Small intestine (tissue), 7 donors: ENCODE measurements around the gene DEPDC1. TPM values are rescaled to one million over a fixed set of nuclear protein-coding genes. Genes with fewer than 3 reads are reported as not detected.
"Not testable (repeated sequence)": the region's sequence is repeated elsewhere in the genome, so short reads cannot be mapped to it uniquely, and the experiment has no call there.

Experiments
- DNase-seq, 2 donors: peaks; one replicate each; pipeline versions ENCODE4 v3.0.0 to v3.0.0-alpha.2; 2013
- FAIRE-seq: peaks from 2 replicates; lab custom pipeline; 2012; peaks lifted over from hg19 to GRCh38; lab: Jason Lieb, UNC
- H3K27ac ChIP-seq, 3 donors: one replicate each; pipeline ENCODE4 v1.5.1; 2013; ENCODE audit warnings: low read length in 2 of 3, mild to moderate bottlenecking in 2 of 3, control low read depth in 1 of 3, inconsistent platforms in 1 of 3, low read depth in 1 of 3, moderate library complexity in 1 of 3
- H3K27me3 ChIP-seq, 3 donors: one replicate each; pipeline ENCODE4 v1.6.1; 2013; ENCODE audit warnings: low read length in 3 of 3, inconsistent platforms in 1 of 3; ENCODE audit not compliant: control insufficient read depth in 3 of 3, insufficient read depth in 3 of 3
- H3K36me3 ChIP-seq, 3 donors: one replicate each; pipeline ENCODE4 v1.6.1; 2013; ENCODE audit warnings: low read length in 3 of 3, inconsistent platforms in 1 of 3, low read depth in 1 of 3, mild to moderate bottlenecking in 1 of 3, moderate library complexity in 1 of 3; ENCODE audit not compliant: control insufficient read depth in 3 of 3, insufficient read depth in 2 of 3
- H3K4me1 ChIP-seq, 3 donors: one replicate each; pipeline ENCODE4 v1.6.1; 2013; ENCODE audit warnings: low read length in 2 of 3, inconsistent platforms in 1 of 3, low read depth in 1 of 3, mild to moderate bottlenecking in 1 of 3, moderate library complexity in 1 of 3; ENCODE audit not compliant: control insufficient read depth in 3 of 3, insufficient read depth in 2 of 3
- H3K4me3 ChIP-seq, 3 donors: one replicate each; pipeline ENCODE4 v1.5.1; 2013; ENCODE audit warnings: low read length in 3 of 3, control low read depth in 1 of 3, inconsistent platforms in 1 of 3, low read depth in 1 of 3, mild to moderate bottlenecking in 1 of 3, moderate library complexity in 1 of 3
- H3K9me3 ChIP-seq, 2 donors: one replicate each; pipeline ENCODE4 v1.6.1; 2013; ENCODE audit warnings: low read depth in 1 of 2, low read length in 1 of 2; ENCODE audit not compliant: control insufficient read depth in 2 of 2, insufficient read depth in 1 of 2
- WGBS, 3 donors: extraction: QIAGEN DNeasy Blood & Tissue Kit; methylation state at CpG; one replicate each; pipeline ENCODE4 v1.1.7; 2013; 5-methylcytosine and 5-hydroxymethylcytosine counted together
- polyA plus RNA-seq, 4 donors: library from polyadenylated mRNA; stranded (reverse) in 3 of 4; unstranded in 1 of 4; fragments of 200-250 nt in 3 of 4; fragments of 120-200 nt in 1 of 4; gene quantifications; one replicate each; pipeline versions ENCODE4 v1.2.1 to v1.2.3, GENCODE V29; 2013
- donor health status: healthy with polysubstance abuse.
- donor health status: control.
- donor health status: control.
- donor health status: Bipolar disorder and iron deficiency.
- donor health status: healthy.

Gene DEPDC1
- polyA plus RNA-seq, 4 donors = 0.27 to 7.4 (median 3.8) TPM

DNA sequence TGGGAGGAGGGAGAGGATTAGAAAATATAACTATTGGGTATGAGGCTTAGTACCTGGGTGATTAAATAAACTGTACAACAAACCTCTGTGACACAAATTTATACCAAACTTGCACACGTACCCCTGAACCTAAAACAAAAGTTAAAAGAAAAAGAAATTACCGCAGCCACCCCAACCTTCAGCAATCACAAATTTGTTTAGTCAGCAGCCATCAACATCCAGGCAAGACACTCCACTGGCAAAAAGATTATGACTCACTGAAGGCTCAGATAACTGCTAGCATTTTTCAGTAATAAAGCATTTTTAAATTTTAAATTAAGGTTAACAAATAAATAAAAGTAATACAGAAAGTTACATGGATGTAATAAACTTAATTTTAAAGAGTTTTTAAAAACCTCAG lies 14.4 kb upstream of the DEPDC1 start:
- Histone ChIP-seq H3K27me3 (peaks cover 0 to 2% (median 0%) of the 10 kb centered on the region in 3 donors), H3K36me3 (no peaks in the 10 kb centered on the region), H3K4me3 (no peak overlapping the region), H3K4me1 (no peaks in the 10 kb centered on the region), H3K27ac (no peak overlapping the region), H3K9me3 (peaks cover 0 to 4% of the 10 kb centered on the region in 2 donors)
- no peak for FAIRE-seq
- no peak for DNase-seq
- 88 to 95% (median 91%) methylated on average over 2 of the region's 2 CpGs for WGBS, 3 donors

DNA sequence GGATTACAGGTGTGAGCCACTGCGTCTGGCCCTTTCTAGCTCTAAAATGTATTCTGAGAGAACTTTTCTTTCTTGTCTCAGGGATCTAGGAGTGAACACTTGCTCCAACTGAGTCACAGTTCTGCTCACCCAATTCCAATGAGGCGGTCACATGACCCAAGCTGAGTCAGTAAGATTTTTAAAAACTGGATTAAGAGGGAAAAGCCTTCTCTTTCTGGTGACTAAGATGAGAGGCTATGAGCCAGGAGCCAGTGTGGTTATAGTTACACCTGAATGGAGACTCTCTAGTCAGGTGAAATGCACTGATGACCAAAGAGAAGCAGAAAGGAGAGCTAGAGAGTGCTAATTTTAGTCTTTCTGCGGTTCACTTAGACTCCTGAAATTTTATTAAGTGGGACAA lies 9.5 kb upstream of the DEPDC1 start:
- H3K27ac ChIP-seq = no peak overlapping the region
- H3K4me3 ChIP-seq = no peak overlapping the region
- H3K36me3 ChIP-seq = no peaks in the 10 kb centered on the region
- no peaks in the 10 kb centered on the region for H3K4me1 ChIP-seq
- H3K9me3 ChIP-seq = peaks cover 0 to 4% of the 10 kb centered on the region in 2 donors
- peaks cover 0 to 2% (median 0%) of the 10 kb centered on the region in 3 donors for H3K27me3 ChIP-seq
- 87 to 94% (median 90%) methylated on average over 3 of the region's 3 CpGs for WGBS, 3 donors
- FAIRE-seq = no peak
- DNase-seq = no peak

DNA sequence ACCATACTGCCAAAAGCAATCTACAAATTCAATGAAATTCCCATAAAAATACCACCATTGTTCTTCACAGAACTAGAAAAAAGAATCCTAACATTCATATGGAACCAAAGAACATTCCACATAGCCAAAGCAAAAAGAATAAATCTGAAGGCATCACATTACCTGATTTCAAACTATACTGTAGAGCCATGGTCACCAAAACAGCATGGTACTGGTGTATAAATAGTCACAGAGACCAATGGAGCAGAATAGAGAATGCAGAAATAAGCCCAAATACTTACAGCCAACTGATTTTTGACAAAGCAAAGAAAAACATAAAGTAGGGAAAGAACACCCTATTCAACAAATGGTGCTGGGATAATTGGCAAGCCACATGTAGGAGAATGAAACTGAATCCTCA lies 6.2 kb upstream of the DEPDC1 start:
- Histone ChIP-seq H3K4me3 (no peak overlapping the region), H3K36me3 (no peaks in the 10 kb centered on the region), H3K27ac (no peak overlapping the region), H3K9me3 (no peaks in the 10 kb centered on the region), H3K4me1 (no peaks in the 10 kb centered on the region), H3K27me3 (peaks cover 0 to 2% (median 0%) of the 10 kb centered on the region in 3 donors)
- FAIRE-seq (no peak), DNase-seq (no peak)

DNA sequence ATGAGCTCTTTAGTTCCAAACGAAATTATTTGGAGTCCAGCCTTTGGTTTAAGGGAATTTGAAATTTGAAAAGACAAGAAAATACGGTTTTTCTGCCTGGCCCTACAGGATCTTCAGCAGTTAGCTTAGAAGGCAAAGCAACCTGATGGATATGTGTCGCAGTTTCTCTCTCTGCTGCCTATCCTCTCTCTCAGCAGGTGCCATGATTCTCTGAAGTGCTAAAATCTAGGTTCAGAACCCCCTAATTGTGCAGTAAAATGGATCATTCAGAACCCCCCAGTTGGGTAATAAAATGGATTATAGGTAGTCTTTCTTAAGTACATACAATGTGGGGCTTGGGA lies 446 bp upstream of the DEPDC1 start:
- DNase-seq (no peak), FAIRE-seq (no peak)
- Histone ChIP-seq H3K36me3 (peaks cover 0 to 3% (median 0%) of the 10 kb centered on the region in 3 donors), H3K27ac (peak overlapping the region in 1 of 3 donors; percentile 42), H3K4me1 (peaks cover 0 to 13% (median 3%) of the 10 kb centered on the region in 3 donors), H3K27me3 (no peaks in the 10 kb centered on the region), H3K9me3 (no peaks in the 10 kb centered on the region), H3K4me3 (peak overlapping the region; percentile 48 to 65 (median 65))
- 5 to 11% (median 9%) methylated on average over 3 of the region's 3 CpGs for WGBS, 3 donors

DNA sequence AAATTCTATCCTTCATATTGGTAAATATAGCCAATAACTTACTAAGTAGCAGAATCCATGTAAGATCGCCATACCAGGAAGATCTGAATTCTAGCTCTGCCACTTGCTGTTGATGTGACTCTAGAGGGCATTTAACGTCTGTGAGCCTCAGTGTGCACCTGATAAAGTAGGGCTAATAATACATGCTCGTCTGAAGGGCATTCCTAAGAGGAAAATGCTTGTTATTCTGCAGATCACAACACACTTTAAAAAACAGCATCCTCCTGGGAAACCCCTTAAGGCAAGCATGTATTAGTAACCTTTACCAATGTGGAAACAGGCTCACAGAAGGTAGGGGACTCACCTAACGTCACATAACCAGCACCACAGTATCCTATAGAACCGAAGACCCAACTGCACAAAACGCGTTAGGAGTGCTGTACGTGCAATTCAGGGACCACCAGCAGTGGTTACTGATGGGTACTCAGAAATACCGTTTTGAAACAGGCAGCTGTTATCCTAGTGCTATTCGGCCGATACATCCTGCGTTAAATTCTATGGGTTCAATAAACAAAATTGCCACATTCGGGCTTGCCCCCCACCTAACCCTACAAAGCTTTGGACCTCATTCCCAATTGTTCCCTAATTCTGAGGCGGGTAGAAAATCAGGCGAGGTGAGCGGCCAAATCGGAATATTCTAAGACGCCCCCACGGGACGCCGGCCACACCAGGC lies 758 bp downstream of the DEPDC1 start:
- peaks cover 0 to 13% (median 3%) of the 10 kb centered on the region in 3 donors for H3K4me1 ChIP-seq
- DNase-seq = peak in 1 of 2 donors; percentile 14
- no peak overlapping the region for H3K27ac ChIP-seq
- peaks cover 0 to 4% (median 0%) of the 10 kb centered on the region in 3 donors for H3K36me3 ChIP-seq
- peak overlapping the region; percentile 48 to 65 (median 65) for H3K4me3 ChIP-seq
- H3K9me3 ChIP-seq = no peaks in the 10 kb centered on the region
- H3K27me3 ChIP-seq = no peaks in the 10 kb centered on the region
- 7 to 9% (median 8%) methylated on average over 21 of the region's 21 CpGs for WGBS, 3 donors
- FAIRE-seq = no peak

DNA sequence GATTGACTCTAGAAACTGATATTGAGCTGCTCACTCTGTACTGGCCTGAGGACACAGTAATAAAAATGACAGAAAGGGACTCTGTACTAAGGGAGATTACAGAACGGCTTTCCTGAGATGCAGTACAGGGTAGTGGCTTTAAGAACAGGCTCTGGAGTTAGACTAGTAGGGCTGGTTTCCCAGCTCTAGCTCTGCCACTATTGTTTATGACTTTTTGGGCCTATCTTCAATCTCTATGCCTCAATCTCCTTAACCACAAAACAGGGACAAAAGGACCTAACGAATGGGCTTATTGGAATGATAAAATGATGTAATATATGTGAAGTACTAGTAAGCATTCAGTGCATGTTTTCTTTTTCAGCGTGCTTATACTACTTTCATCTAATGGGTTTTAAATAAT lies 1.4 kb downstream of the DEPDC1 start:
- no peaks in the 10 kb centered on the region for H3K9me3 ChIP-seq
- H3K4me1 ChIP-seq = peaks cover 0 to 13% (median 3%) of the 10 kb centered on the region in 3 donors
- FAIRE-seq (no peak), DNase-seq (peak; percentile 61 to 84)
- WGBS, 3 donors = 39 to 73% (median 52%) methylated on average over 3 of the region's 3 CpGs
- H3K27me3 ChIP-seq = no peaks in the 10 kb centered on the region
- H3K36me3 ChIP-seq = peaks cover 0 to 4% (median 0%) of the 10 kb centered on the region in 3 donors
- H3K4me3 ChIP-seq = no peak overlapping the region
- H3K27ac ChIP-seq = no peak overlapping the region

DNA sequence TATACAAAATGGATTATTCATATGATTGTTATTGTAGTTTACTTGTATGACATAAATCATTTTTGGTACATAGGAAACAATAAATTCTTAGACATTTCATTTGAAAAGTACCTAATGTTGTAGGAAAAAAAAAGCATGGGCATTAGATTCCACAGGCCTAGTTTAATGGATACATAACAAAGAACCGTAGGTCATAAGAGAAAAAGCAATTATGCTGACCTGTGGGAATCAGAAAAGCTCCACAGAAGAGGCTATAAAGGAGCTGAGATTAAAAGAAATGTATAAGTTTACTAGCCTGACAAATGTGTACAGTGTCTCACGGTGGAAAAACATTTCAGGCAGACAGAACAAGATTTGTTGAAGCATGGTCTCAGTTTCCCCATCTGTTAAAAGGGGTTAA lies 3.7 kb downstream of the DEPDC1 start:
- no peak overlapping the region for H3K27ac ChIP-seq
- DNase-seq (no peak), FAIRE-seq (no peak)
- no peaks in the 10 kb centered on the region for H3K27me3 ChIP-seq
- H3K4me1 ChIP-seq = peaks cover 0 to 13% (median 3%) of the 10 kb centered on the region in 3 donors
- H3K36me3 ChIP-seq = peaks cover 0 to 4% (median 0%) of the 10 kb centered on the region in 3 donors
- no peak overlapping the region for H3K4me3 ChIP-seq
- WGBS, 3 donors = 91 to 94% (median 94%) methylated on average over 2 of the region's 2 CpGs
- no peaks in the 10 kb centered on the region for H3K9me3 ChIP-seq

DNA sequence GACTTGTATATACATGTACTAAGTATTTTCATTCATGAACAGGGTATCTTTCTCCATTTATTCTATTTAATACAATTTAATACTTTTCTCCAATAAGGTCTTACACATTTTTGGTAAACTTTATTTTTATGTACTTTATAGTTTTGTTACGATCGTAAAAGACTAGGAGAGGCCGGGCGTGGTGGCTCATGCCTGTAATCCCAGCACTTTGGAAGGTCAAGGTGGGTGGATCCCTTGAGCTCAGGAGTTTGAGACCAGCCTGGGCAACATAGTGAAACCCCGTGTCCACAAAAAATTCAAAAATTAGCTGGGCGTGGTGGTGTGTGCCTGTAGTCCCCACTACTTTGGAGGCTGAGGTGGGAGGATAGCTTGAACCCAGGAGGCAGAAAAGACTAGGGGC lies 4.6 kb downstream of the DEPDC1 start:
- not testable (repeated sequence) for FAIRE-seq, H3K27ac ChIP-seq, DNase-seq, H3K4me1 ChIP-seq, H3K9me3 ChIP-seq, H3K36me3 ChIP-seq, H3K27me3 ChIP-seq, H3K4me3 ChIP-seq
- WGBS, 3 donors = 78 to 91% (median 90%) methylated on average over 6 of the region's 6 CpGs
